ENCODE measurements around the gene SYNE3.
"Not testable (repeated sequence)": the region's sequence is repeated elsewhere in the genome, so short reads cannot be mapped to it uniquely, and the experiment has no call there.

Gene SYNE3

GRCh38 chr14:95524706-95525512 lies 8.5 kb upstream of the SYNE3 start:
- DNase-seq (ENCODE audit: low read depth): no peak

- DNase-seq (ENCODE audit: low read depth): peak; percentile 90
Measured at GRCh38 chr14:95523815-95524448, 7.5 kb upstream of the SYNE3 start.

GRCh38 chr14:95523051-95523814 lies 6.8 kb upstream of the SYNE3 start:
- DNase-seq (ENCODE audit: low read depth): no peak

- DNase-seq (ENCODE audit: low read depth): no peak
Measured at GRCh38 chr14:95522556-95522955, 6.1 kb upstream of the SYNE3 start.

GRCh38 chr14:95522116-95522515 lies 5.7 kb upstream of the SYNE3 start:
- DNase-seq (ENCODE audit: low read depth): no peak

GRCh38 chr14:95521001-95521400 lies 4.6 kb upstream of the SYNE3 start:
- no peak for DNase-seq (ENCODE audit: low read depth)

GRCh38 chr14:95520346-95520745 lies 3.9 kb upstream of the SYNE3 start:
- DNase-seq (ENCODE audit: low read depth): no peak

GRCh38 chr14:95519699-95520098 lies 3.2 kb upstream of the SYNE3 start:
- peak; percentile 85 for DNase-seq (ENCODE audit: low read depth)

GRCh38 chr14:95518045-95518751 lies 1.7 kb upstream of the SYNE3 start:
- no peak for DNase-seq (ENCODE audit: low read depth)

- no peak for DNase-seq (ENCODE audit: low read depth)
Measured at GRCh38 chr14:95515596-95516552, 576 bp downstream of the SYNE3 start.

GRCh38 chr14:95515080-95515489 lies 1.4 kb downstream of the SYNE3 start:
- no peak for DNase-seq (ENCODE audit: low read depth)

GRCh38 chr14:95514131-95515079 lies 2.0 kb downstream of the SYNE3 start:
- DNase-seq (ENCODE audit: low read depth): no peak

GRCh38 chr14:95513291-95513690 lies 3.2 kb downstream of the SYNE3 start:
- no peak for DNase-seq (ENCODE audit: low read depth)

GRCh38 chr14:95511687-95512086 lies 4.8 kb downstream of the SYNE3 start:
- DNase-seq (ENCODE audit: low read depth): no peak

GRCh38 chr14:95510804-95511203 lies 5.6 kb downstream of the SYNE3 start:
- no peak for DNase-seq (ENCODE audit: low read depth)

- DNase-seq (ENCODE audit: low read depth): not testable (repeated sequence)
Measured at GRCh38 chr14:95510344-95510743, 6.1 kb downstream of the SYNE3 start.

GRCh38 chr14:95509495-95509894 lies 7.0 kb downstream of the SYNE3 start:
- no peak for DNase-seq (ENCODE audit: low read depth)

- no peak for DNase-seq (ENCODE audit: low read depth)
Measured at GRCh38 chr14:95508377-95508776, 8.1 kb downstream of the SYNE3 start.

- no peak for DNase-seq (ENCODE audit: low read depth)
Measured at GRCh38 chr14:95507701-95508103, 8.7 kb downstream of the SYNE3 start.

- peak; percentile 73 for DNase-seq (ENCODE audit: low read depth)
Measured at GRCh38 chr14:95507174-95507573, 9.3 kb downstream of the SYNE3 start.

Data from fibroblast of the conjunctiva (primary cell).